Activated T-helper 9 cell treated with anti-CD3 and anti-CD28 coated beads, Interleukin-2, amount 50 U/mL, for 16 hours (primary cell): ENCODE measurements around the gene TSSK3.
"Not testable (repeated sequence)": the region's sequence is repeated elsewhere in the genome, so short reads cannot be mapped to it uniquely, and the experiment has no call there.

Experiments
- DNase-seq: peaks from one replicate; pipeline ENCODE4 v3.0.0-alpha.2; 2020; ENCODE audit warnings: low read depth

Gene TSSK3

DNA sequence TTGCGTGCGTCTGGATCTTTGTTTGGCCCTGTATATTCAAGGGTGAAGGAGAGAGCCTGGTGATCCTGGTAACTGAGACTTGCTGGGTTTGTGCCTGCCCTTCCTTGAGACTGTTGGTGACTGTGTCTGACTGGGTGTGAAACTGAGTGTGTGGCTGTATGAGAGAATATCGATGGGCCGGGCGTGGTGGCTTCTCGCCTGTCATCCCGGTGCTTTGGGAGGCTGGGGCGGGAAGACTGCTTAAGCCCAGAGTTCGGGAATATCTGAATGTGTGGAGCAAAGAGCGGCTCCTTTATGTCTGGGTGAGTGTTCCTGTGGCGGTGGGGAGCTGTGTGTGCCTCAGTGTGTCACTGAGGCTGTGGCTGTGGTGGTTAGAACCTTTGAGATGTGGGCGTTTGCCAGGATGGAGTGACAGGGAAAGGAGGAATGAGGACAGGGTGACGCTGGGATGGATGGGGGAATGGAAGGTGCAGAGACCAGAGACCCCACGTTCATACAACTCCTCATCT lies 23.6 kb upstream of the TSSK3 start:
- no peak for DNase-seq

GRCh38 chr1:32339363-32339978 lies 22.9 kb upstream of the TSSK3 start:
- no peak for DNase-seq

DNA sequence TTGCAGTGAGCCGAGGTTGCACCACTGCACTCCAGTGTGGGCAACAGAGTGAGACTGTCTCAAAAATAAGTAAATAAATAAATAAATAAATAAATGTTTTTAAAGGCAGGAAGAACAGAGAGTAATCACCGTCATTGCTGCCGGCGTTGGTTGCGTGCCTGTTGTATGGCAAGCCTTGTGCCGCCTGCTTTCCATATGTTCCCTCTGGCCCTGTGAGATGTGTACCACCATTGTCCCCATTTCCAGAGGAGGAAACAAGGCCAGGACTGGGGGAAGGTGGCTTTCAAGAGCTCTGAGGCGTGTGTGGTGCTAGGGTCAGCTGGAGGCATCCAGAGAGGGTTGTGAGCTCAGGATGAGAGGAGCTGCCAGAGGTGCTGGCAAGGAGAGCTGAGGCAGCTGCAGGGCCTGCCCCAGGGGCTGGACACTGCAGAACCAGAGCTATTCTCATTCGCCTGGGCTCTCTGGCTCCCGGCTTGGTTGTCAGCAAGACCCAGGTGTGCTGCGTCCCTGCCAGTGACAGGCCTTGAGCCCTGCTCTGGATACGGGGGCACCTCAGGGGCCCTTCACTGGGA lies 21.1 kb upstream of the TSSK3 start:
- DNase-seq = no peak

GRCh38 chr1:32341971-32342370 lies 20.4 kb upstream of the TSSK3 start:
- no peak for DNase-seq

DNA sequence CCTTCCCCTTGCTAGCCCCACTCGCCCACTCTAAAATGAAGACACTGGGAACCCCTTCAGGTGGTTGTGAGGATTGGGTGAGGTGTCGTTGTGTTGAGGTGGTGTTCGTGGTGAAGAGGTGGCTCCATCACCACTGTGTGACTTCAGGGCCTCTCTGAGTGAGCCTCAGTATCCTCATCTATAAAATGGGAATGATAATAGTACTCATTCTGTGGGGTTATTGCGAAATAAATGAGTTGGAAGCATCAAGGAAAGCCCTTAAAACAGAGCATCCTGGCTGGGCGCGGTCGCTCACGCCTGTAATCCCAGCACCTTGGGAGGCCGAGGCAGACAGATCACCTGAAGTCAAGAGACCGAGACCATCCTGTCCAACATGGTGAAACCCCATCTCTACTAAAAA lies 19.6 kb upstream of the TSSK3 start:
- DNase-seq = no peak

DNA sequence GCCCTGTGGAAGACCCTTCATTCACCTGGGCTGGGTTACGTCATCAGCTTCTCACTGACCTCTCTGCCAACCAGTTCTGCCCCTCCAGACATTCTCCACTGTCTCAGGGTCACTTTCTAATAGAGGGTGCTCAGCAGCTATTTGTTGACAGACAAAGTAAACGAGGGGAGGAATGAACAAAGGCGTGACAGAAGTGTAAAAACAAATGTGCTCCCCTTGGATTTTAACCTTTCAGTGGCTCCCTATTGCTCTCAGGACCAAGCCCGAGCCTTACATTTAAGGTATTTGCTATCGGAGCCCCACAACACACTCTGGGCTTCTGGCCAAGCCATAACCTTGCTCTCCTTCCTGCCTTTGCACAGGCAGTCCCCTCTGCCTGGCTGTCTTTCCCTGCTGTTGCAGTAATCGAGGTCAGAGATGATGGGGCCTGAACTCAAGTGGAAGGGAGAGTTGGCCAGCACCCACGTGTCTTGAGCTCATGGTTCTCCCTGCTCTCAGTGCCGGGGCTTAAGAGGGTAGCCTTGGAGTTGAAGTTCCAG lies 17.0 kb upstream of the TSSK3 start:
- DNase-seq = no peak

- DNase-seq = no peak
Measured at GRCh38 chr1:32346532-32347157, 15.7 kb upstream of the TSSK3 start.

DNA sequence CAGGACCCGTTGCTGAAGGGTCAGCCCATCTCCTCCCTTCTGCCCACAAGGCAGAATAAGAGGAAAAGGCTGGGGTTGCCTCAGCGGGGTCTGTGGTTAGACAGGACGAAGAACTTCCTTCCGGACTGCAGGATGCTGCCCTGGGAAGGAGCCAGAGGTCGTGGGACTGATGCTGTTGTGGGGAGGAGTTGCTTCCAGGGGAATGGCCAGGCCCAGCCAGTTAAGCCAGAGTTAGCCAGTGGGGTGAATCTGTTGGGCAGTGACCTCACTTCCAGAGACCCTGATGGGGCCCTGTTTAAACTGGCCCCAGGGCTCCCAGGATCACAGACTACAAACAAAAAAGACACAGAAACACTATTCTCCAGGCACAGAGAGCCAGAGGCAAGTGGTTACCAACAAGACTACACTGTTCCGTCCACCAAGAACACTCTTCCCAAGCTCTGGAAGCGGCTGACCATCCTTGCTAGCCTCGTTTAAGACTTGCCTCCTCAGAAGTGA lies 13.1 kb upstream of the TSSK3 start:
- no peak for DNase-seq

- peak; percentile 68 for DNase-seq
Measured at GRCh38 chr1:32350785-32351398, 11.4 kb upstream of the TSSK3 start.

- DNase-seq = peak; percentile 86
Measured at GRCh38 chr1:32351399-32352238, 10.7 kb upstream of the TSSK3 start.

- DNase-seq = no peak
Measured at GRCh38 chr1:32352239-32352745, 10.0 kb upstream of the TSSK3 start.

DNA sequence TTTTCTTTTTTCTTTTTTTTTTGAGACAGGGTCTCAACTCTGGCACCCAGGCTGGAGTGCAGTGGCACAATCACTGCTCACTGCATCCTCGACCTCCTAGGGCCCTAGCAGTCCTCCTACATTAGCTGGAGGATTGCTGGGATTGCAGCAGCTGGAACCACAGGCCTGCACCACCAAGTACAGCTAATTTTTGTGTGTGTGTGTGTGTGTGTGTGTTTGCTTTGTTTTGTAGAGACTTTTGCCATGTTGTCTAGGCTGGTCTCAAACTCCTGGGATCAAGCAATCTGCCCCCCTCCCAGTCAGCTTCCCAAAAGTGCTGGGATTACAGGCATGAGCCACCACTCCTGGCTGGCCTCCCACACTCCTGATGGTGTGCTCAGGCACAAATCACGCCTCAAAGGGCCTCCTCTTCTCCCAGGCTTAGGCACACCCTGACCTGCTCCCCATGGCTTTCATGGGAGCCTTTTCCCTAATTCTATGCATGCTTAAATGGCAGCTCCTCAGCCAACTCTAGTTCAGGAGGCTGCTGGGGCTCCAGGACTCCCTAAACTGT lies 9.4 kb upstream of the TSSK3 start:
- no peak for DNase-seq

DNA sequence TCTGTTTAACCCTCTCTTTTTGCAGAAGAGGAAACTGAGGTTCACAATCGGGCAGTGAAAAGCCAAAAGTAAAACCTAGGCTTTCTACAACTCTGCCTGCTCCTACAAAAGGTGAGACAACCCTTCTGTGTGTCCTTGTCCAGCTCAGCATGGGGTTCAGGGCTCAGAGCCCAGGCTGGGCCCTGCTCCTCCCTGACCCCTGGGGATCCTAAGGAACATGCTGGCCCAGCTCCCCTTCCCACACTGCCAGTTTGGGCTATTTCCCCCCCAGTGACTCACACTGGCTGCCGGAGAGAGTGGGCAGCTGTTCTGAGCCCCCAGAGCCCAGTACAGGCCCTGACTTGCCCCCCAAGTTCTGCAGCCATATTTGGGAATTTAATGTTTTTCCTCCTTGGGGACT lies 8.9 kb upstream of the TSSK3 start:
- no peak for DNase-seq

DNA sequence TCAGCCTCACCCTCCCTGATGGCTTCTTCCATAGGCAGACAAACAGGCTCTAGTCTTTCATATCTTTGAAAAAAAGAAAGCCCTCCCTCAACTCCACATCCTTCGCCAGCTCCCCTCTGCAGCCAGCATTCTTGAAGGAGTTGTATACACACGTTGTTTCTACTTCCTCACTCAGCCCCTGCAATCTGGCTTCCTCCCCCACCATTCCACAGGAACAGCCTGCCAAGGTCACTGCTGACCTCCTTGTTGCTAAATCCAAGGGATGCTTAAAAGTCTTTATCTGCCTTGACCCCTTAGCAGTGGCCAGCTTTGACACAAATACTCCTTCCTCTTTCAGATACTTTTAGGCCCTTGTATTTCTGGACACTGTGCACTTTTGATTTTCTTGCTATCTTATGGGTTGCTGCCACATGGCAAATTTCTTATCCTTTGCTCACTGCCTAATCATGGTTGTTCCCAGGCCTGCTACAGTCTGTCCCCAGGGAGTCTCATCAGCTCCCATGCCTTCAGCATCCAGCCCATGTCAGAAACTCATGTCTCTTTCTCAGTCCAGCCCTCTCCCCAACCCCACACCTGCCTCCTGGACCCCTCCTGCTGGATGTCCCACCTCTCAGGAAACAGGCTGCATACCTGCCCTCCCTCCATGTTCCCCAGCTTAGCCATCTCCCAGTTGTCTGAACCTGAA lies 8.3 kb upstream of the TSSK3 start:
- no peak for DNase-seq

DNA sequence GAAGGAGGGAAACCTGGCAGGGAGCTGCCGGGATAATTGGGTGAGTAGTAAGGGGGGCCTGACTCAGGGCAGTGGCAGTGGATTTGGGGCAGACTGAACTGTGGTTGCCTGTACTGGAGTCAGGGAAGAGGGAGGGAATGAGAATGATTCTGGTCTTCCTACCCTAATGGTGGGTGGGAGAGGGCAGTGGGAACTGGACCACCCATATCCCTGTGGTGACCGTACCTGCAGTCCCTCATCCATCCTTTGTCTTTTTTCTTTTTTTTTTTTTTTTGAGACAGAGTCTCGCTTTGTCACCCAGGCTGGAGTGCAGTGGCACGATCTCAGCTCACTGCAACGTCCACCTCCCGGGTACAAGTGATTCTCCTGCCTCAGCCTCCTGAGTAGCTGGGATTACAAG lies 6.6 kb upstream of the TSSK3 start:
- not testable (repeated sequence) for DNase-seq

- no peak for DNase-seq
Measured at GRCh38 chr1:32356478-32356877, 5.9 kb upstream of the TSSK3 start.

- DNase-seq = no peak
Measured at GRCh38 chr1:32357614-32358013, 4.7 kb upstream of the TSSK3 start.

DNA sequence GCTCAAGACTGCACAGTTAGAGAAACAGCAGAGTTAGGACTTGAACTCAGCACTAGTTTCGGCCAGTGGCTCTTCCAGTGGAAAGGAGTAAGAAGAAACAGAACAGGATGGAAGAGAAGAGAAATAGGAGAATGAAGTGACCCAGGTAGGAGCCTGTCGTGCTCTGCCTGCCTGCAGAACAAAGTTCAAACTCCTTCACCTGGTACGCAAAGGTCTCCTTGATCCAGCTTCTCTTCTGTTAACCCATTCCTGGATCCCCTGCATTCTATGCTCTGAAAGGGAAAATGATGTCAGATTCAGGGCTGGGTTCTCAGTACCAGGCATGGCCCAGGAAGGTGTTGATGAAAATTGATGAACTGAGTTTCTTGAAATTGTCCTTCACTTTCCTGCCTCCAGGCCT lies 3.9 kb upstream of the TSSK3 start:
- no peak for DNase-seq

- no peak for DNase-seq
Measured at GRCh38 chr1:32361308-32361673, 1.0 kb upstream of the TSSK3 start.

GRCh38 chr1:32361674-32362473 lies 465 bp upstream of the TSSK3 start:
- DNase-seq = no peak
